Endothelial cell of umbilical vein (primary cell): Measurements from ENCODE around the gene CDKN1A.

Experiments
- CTCF ChIP-seq, 2 donors: IDR thresholded peaks; 1 replicate in 1 of 2; 2 replicates in 1 of 2; pipeline ENCODE4 v1.5.1; 2011; ENCODE audit warnings: low read length in 2 of 2, mild to moderate bottlenecking in 2 of 2, moderate library complexity in 2 of 2, control low read depth in 1 of 2, inconsistent platforms in 1 of 2, low read depth in 1 of 2; ENCODE audit not compliant: insufficient read depth in 1 of 2; ENCODE audit errors: extremely low read depth in 1 of 2
- EZH2 ChIP-seq: IDR thresholded peaks from 2 replicates; pipeline ENCODE4 v1.6.1; 2012; ENCODE audit warnings: borderline replicate concordance, low read depth, mild to moderate bottlenecking, moderate library complexity, low read length, inconsistent platforms; ENCODE audit not compliant: severe bottlenecking
- FOS ChIP-seq: IDR thresholded peaks from 2 replicates; pipeline ENCODE4 v1.6.1; 2011; ENCODE audit warnings: mild to moderate bottlenecking, low read length, moderate library complexity, borderline replicate concordance; ENCODE audit not compliant: insufficient read depth
- JUN ChIP-seq: IDR thresholded peaks from 2 replicates; pipeline ENCODE4 v1.6.1; 2011; ENCODE audit warnings: borderline replicate concordance, low read depth; ENCODE audit not compliant: insufficient read length, insufficient read depth
- MYC ChIP-seq: IDR thresholded peaks from one replicate; pipeline ENCODE4 v1.6.1; 2011; ENCODE audit warnings: mild to moderate bottlenecking, low read depth, low read length
- POLR2A ChIP-seq: IDR thresholded peaks from 2 replicates; pipeline ENCODE4 v1.6.1; 2012; ENCODE audit warnings: low read depth, mild to moderate bottlenecking, control low read depth, low read length
- POLR2AphosphoS5 ChIP-seq: IDR thresholded peaks from 2 replicates; pipeline ENCODE4 v1.6.1; 2012; ENCODE audit warnings: low read depth, mild to moderate bottlenecking, control low read depth, low read length, moderate library complexity; ENCODE audit not compliant: insufficient read depth
- TF ChIP-seq, protein P1 (sequence below): IDR thresholded peaks from 2 replicates; pipeline ENCODE4 v1.6.1; 2011; ENCODE audit not compliant: insufficient read depth, insufficient read length

DNA sequence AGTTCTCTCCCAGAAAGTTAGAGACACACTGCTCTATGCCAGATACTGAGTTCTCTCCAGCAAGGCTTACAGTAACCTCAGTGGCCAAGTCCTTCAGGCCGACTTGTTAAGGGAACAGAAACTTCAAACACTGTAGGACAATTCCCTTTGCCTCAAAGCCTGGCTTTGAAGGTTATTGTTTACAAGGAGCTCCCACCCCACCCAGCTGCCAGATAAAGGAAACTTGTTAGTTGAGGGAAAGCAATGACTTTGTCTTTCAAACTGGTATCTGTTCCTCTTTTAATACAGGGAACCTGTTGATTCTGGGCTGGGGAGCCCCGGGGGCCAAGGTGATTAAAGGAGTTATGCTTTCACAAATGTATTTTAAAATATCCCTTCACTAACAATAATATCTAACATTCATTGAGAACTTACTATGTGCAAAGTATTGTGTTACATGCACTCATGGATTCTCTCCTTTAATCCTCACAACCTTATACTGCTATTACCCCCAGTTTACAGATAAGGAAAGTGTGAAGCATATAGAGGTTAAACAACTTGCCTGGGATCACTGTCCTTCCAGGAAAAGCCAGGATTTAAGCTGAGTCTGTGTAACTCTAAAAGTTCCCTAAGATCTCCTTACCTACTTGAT lies 27.6 kb upstream of the CDKN1A start:
- TF ChIP-seq CTCF (IDR thresholded peaks at IDR 0.05; ENCODE audit: extremely low read depth in 1 of 2, insufficient read depth in 1 of 2, low read depth in 1 of 2, low read length in 2 of 2) (no peak), POLR2A (no peak), EZH2 (no peak), POLR2AphosphoS5 (no peak), JUN (no peak), MYC (no peak), FOS (no peak)
- TF ChIP-seq, protein P1, sequence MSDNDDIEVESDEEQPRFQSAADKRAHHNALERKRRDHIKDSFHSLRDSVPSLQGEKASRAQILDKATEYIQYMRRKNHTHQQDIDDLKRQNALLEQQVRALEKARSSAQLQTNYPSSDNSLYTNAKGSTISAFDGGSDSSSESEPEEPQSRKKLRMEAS, result no peak
